ENCODE results near the gene DNAL1. TPM values are rescaled to one million over a fixed set of nuclear protein-coding genes. Genes with fewer than 3 reads are reported as not detected.

DNAL1 gene
- total RNA-seq, 2 donors from 2014 or later, result 8.1 to 8.3 TPM

GRCh38 chr14:73749706-73750530 is 105.1 kb downstream of the DNAL1 start:
- Histone ChIP-seq H3K9me3 (no peaks in the 10 kb centered on the region), H3K4me1 (peaks cover 81% of the 10 kb centered on the region), H3K9ac (ENCODE audit: low read depth in 2 of 2, low read length in 2 of 2) (peak overlapping the region; percentile 24 to 52), H3K36me3 (no peaks in the 10 kb centered on the region), H3K4me3 (no peak overlapping the region), H3K27ac (peak overlapping the region; percentile 99), H3K27me3 (no peaks in the 10 kb centered on the region)
- peak; percentile 32 for DNase-seq
- no peak for TF ChIP-seq CTCF (IDR thresholded peaks at IDR 0.05)
- intact Hi-C loops (cut with DNase I), result no loop called here

GRCh38 chr14:73750531-73750901 is 105.7 kb downstream of the DNAL1 start:
- Histone ChIP-seq H3K4me3 (no peak overlapping the region), H3K27me3 (no peaks in the 10 kb centered on the region), H3K27ac (peak overlapping the region; percentile 99), H3K9ac (ENCODE audit: low read depth in 2 of 2, low read length in 2 of 2) (peak overlapping the region; percentile 24 to 52), H3K36me3 (no peaks in the 10 kb centered on the region), H3K4me1 (peaks cover 81% of the 10 kb centered on the region), H3K9me3 (no peaks in the 10 kb centered on the region)
- peak; percentile 40 for DNase-seq
- intact Hi-C loops (cut with DNase I), result no loop called here
- TF ChIP-seq CTCF (IDR thresholded peaks at IDR 0.05), result no peak

- Histone ChIP-seq H3K27me3 (no peaks in the 10 kb centered on the region), H3K27ac (peak overlapping the region; percentile 99), H3K36me3 (no peaks in the 10 kb centered on the region), H3K4me3 (no peak overlapping the region), H3K9me3 (no peaks in the 10 kb centered on the region), H3K9ac (ENCODE audit: low read depth in 2 of 2, low read length in 2 of 2) (peak overlapping the region in 1 of 2 donors; percentile 52), H3K4me1 (peaks cover 81% of the 10 kb centered on the region)
- DNase-seq, result no peak
- intact Hi-C loops (cut with DNase I), result no loop called here
- TF ChIP-seq CTCF (IDR thresholded peaks at IDR 0.05), result no peak
These were observed 106.4 kb downstream of the DNAL1 start for GRCh38 chr14:73751157-73751691.

GRCh38 chr14:73752297-73752992 is 107.7 kb downstream of the DNAL1 start:
- Histone ChIP-seq H3K9me3 (no peaks in the 10 kb centered on the region), H3K36me3 (no peaks in the 10 kb centered on the region), H3K27me3 (no peaks in the 10 kb centered on the region), H3K27ac (peak overlapping the region; percentile 99), H3K4me3 (no peak overlapping the region), H3K9ac (ENCODE audit: low read depth in 2 of 2, low read length in 2 of 2) (peak overlapping the region; percentile 52 to 87), H3K4me1 (peaks cover 82% of the 10 kb centered on the region)
- peak; percentile 81 for DNase-seq
- TF ChIP-seq CTCF (IDR thresholded peaks at IDR 0.05), result no peak
- intact Hi-C loops (cut with DNase I), result no loop called here

Other genes starting within 250 kb of the DNAL1 start
- 100 to 1,000 TPM in 1 of 2 donors, 10 to 100 TPM in 1; 83.1 to 116 TPM for gene NUMB, start 186.4 kb upstream of the DNAL1 start, total RNA-seq
- 10 to 100 TPM in 1 of 2 donors, 1 to 10 TPM in 1; 8.7 to 15.3 TPM for gene RIOX1, start 154.1 kb upstream of the DNAL1 start, total RNA-seq
- 1 to 10 TPM; 8.6 to 10.0 TPM for gene ACOT1, start 107.8 kb upstream of the DNAL1 start, total RNA-seq
- gene HEATR4, start 86.0 kb upstream of the DNAL1 start, total RNA-seq, result under 1 TPM in 1 of 2 donors, not detected in 1; 0.40 TPM
- gene ACOT2, start 75.8 kb upstream of the DNAL1 start, total RNA-seq, result 10 to 100 TPM; 24.3 to 44.2 TPM
- 1 to 10 TPM; 2.9 to 3.3 TPM for gene ACOT4, start 53.1 kb upstream of the DNAL1 start, total RNA-seq
- not detected for gene ACOT6, start 32.5 kb upstream of the DNAL1 start, total RNA-seq
- 10 to 100 TPM; 13.4 to 28.3 TPM for gene PNMA1, start 69.4 kb downstream of the DNAL1 start, total RNA-seq
- 10 to 100 TPM in 1 of 2 donors, 1 to 10 TPM in 1; 8.8 to 20.9 TPM for gene PTGR2, start 206.8 kb downstream of the DNAL1 start, total RNA-seq
- 10 to 100 TPM; 37.8 to 38.7 TPM for gene ZNF410, start 241.9 kb downstream of the DNAL1 start, total RNA-seq

Data from colonic mucosa (tissue), 4 donors.